HG02981 (cell line): ENCODE data around the gene VIL1.

Source experiments
- ATAC-seq: cut with Tn5 transposase; IDR thresholded peaks from one replicate; pipeline ENCODE4 v1.9.1; 2021; ENCODE audit warnings: mild to moderate bottlenecking, moderate library complexity; ENCODE audit not compliant: unreplicated experiment

Gene VIL1

DNA sequence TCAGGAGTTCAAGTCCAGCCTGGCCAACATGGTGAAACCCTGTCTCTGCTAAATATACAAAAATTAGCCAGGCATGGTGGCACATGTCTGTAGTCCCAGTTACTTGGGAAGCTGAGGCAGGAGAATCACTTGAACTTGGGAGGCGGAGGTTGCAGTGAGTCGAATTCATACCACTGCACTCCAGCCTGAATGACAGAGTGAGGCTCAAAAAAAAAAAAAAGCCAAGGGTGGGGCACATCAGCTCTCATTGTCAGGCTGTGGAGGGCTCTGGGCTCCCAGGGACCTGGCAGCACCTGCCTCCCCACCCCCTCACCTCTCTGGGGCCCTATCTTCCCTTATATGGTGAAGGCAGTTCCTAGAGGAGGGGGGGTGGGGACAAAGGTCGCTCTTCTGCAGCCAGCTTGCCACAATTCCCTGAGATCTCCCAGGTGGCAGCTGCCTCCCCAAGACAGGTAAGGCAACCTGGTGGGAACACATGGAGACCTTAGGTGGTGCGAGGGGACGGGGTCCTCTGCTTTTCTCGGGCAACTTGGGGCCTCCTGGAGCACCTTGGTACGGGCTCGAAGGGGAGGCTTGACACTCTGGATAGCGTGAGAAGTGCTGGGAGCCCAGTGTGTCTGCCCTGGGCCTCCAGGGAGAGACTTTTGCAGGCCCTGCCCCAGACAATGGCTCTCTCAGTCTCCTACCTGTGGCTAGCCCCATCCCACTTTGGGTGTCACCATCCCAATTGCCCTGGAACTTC lies at the start of gene VIL1:
Gene VIL1, plus strand, starts transcription at position 407 of the 742 bp plus-strand sequence. CDS start 4,656 bp downstream, outside the sequence.
- no peak for ATAC-seq

DNA sequence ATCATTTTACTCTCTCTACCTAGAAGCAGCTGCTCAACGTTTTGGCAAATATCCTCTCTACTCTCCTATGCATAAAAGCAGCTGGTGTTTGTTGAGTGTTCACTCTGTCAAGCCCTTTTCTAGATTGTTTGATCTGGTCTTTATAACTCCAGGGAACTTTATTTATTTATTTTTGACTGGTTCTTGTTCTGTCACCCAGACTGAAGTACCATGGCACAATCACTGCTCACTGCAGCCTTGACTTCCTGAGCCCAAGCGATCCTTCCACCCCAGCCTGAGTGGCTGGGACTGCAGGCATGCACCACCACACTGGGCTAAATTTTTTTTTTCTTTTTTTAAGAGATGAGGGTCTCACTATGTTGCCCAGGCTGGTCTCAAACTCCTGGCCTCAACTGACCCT lies 49.6 kb upstream of the VIL1 start:
- ATAC-seq: no peak

DNA sequence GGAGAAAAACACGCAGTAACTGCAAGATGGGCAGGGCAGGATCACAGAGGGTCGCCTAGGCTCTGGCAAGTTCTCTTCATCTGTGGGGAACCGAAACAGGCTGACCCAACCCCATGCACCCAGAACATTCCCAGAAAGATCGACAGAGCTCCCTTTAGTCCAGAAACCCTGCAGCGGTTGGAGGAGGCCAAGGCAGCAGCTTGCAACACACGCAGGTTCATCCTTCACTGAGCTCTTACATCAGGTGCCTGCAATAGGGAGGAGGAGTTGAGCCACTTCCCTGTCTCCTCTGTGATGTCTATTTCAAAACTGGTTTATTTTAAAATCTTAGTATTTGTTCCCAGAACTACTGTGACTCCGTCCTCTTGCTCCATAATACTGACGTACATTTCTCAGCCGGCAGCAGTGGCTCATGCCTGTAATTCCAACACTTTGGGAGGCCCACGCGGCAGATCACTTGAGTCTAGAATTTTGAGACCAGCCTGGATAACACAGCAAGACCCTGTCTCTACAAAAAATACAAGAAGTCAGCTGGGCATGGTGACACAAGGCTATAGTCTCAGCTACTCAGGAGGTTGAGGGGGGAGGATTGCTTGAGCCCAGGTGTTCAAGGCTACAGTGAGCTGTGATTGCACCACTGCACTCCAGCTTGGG lies 48.4 kb upstream of the VIL1 start:
- no peak for ATAC-seq

DNA sequence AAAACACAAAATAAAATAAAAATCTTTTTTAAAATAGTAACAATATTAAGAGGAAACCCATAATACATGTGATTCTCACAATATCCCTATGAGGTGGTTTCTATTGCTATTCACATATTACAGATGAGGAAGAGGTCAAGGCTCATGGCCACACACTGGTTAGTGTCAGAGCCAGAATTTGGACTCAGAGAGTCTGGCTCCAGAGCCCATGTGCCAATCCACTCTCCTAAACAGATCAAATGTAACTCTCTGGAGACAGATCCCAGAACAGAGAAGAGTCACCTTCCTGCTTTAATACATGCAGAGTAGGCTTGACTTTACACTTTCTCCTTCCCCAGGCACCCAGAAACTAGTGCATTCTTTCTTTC lies 47.0 kb upstream of the VIL1 start:
- no peak for ATAC-seq

DNA sequence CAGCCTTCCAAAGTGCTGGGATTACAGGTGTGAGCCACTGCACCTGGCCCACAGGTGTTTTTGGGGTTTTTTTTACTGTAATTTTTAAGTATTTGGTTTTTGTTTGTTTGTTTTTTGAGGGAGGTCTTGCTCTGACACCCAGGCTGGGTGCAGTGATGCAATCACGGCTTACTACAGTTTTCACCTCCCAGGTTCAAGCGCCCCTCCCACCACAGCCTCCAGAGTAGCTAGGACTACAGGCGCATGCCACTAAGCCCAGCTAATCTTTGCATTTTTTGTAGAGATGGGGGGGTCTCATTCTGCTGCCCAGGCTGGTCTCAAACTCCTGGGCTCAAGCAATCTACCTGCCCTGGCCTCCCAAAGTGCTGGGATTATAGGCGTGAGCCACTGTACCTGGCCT lies 44.1 kb upstream of the VIL1 start:
- ATAC-seq: no peak

DNA sequence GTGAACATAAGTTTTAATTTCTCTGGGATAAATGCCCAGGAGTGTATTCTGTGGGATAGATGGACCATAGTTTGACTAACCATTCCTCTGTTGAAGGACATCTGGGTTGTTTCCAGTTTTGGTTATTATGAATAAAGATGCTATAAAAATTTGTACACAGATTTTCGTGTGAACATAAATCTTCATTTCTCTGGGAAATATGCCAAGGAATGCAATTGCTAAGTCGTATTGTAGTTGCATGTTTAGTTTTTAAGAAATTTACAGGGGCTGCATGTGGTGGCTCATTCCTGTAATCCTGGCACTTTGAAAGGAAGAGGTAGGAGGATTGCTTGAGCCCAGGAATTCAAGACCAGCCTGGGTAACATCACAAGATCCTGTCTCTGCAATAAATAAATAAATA lies 43.7 kb upstream of the VIL1 start:
- no peak for ATAC-seq

DNA sequence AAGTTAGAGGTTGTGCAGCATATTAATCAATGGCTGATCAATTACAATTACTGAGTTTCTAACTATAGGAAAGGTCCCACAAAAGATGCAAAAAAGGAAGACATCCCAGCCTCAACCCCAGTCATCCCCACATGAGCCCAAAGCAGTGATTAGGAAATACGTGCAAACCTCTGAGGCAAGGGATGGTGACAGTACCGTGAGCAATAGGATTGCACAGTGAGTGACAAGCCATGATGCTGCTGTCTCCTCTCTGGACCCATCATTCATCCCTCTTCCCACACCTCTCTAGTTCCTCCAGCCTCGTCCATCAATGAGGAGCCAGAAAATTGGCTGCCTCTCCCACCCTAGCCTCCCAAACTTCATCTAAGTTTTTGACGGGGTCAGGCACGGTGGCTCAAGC lies 40.9 kb upstream of the VIL1 start:
- ATAC-seq: no peak

DNA sequence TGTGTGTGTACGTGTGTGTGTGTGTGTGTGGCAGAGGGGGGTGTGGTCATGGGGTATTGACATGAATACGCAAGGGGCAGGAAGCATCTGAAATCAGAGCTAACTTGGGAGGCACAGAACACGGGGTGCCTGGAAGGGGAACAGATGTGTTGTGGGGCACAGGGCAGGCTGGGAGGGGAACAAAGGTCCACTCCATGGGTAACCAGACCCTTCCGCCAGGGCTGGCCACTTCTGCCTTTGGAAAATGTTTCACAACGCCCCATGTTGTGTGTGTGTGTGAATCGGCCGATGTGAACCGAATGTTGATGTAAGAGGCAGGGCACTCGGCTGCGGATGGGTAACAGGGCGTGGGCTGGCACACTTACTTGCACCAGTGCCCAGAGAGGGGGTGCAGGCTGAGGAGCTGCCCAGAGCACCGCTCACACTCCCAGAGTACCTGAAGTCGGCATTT lies 37.0 kb upstream of the VIL1 start, which contains the start of gene SLC11A1:
Gene SLC11A1, plus strand, starts transcription at position 358 of the 451 bp plus-strand sequence. CDS start 96 bp downstream, outside the sequence.
- ATAC-seq: no peak

GRCh38 chr2:218382785-218383184 lies 36.1 kb upstream of the VIL1 start:
- ATAC-seq: no peak

DNA sequence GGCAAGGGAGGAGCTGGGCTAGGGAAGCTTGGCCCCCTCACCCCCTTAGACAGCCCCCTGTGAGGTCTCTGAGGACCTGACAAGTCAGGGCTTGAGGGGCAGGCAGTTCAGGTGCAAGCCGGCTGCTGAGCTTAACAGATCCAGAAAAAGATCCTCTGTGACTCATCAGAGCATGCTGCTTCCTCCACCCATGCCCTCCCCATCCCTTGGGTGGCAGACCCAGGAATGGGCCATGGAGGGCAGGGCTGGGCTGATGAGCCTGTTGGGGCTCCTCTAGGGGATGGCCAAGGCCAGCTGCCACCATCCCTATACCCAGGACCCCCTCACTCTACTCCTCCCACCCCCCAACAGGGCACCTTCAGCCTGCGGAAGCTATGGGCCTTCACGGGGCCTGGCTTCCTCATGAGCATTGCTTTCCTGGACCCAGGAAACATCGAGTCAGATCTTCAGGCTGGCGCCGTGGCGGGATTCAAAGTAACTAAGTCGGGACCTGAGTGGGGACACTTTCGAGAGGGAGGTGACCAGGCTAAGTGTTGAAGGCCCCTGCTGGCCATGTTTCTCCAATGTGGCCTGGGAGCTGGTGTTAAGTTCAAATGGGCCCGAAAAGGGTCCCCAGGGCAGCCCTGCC lies 34.9 kb upstream of the VIL1 start:
- ATAC-seq: no peak

- ATAC-seq: no peak
Measured at GRCh38 chr2:218384975-218385374, 33.9 kb upstream of the VIL1 start.

DNA sequence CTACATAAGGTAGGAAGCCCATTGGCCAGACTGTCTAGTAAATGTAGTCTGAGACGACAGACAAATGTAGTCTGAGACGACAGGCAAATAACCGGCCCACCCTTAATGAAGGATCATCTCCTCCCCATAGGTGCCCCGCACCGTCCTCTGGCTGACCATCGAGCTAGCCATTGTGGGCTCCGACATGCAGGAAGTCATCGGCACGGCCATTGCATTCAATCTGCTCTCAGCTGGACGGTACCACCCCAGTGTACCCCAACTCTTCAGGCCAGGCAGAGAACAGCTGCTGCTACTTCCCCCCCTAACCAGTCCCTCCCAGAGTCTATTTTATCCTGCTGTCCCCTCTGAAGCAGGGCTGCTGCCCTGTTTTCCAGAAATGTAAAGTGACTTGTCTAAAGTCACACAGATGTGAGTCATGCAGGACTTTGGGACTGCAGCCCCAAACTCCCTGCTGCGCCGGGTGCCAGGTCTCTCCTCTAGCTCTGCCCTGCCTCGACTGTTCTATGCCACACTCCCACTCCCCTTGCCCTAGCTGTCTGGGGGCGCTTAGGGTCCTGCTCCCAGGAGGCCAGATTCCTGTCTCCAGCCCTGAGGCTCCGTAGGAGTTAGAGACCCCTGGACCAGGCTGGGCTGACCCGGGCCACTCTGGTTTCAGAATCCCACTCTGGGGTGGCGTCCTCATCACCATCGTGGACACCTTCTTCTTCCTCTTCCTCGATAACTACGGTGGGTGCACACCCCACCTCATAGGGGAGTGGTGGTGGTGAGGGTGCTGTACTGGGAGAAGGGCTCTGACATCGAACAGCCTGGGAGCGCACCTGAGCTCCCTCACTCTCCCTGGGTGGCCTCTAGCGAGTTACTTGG lies 32.2 kb upstream of the VIL1 start:
- ATAC-seq: no peak

GRCh38 chr2:218387369-218388194 lies 31.3 kb upstream of the VIL1 start:
- ATAC-seq: no peak

- ATAC-seq: no peak
Measured at GRCh38 chr2:218389333-218390150, 29.4 kb upstream of the VIL1 start.

DNA sequence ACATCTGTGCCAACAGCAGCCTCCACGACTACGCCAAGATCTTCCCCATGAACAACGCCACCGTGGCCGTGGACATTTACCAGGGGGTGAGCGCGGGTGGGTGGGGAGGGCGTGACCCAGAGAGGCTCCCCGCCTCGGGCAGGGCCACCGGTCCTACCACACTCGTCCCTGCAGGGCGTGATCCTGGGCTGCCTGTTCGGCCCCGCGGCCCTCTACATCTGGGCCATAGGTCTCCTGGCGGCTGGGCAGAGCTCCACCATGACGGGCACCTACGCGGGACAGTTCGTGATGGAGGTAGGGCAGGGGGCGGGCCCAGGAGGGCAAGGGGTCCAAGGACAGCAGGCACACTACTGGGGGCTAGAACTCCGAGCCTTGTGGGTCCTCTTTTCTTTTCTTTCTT lies 27.7 kb upstream of the VIL1 start:
- no peak for ATAC-seq

GRCh38 chr2:218392459-218392858 lies 26.5 kb upstream of the VIL1 start:
- ATAC-seq: no peak

DNA sequence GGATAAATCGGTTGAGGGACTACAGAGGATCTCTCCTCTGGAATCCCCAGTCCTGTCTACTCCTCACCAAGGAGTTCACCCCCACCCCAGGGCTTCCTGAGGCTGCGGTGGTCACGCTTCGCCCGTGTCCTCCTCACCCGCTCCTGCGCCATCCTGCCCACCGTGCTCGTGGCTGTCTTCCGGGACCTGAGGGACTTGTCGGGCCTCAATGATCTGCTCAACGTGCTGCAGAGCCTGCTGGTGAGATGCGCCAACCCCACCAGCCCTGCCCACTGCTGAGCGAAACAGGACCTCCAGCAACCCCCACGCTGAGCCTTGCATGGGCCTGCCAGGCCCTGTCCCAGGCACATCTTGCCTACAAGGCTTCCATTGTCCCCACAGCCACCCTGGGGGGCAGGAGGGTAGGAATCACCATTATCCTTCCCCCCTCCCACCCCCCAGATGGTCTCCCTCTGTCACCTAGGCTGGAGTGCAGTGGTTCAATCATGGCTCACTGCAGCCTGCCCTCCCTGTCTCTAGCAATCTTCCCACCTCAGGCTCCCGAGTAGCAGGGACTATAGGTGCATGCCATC lies 25.9 kb upstream of the VIL1 start:
- no peak for ATAC-seq

DNA sequence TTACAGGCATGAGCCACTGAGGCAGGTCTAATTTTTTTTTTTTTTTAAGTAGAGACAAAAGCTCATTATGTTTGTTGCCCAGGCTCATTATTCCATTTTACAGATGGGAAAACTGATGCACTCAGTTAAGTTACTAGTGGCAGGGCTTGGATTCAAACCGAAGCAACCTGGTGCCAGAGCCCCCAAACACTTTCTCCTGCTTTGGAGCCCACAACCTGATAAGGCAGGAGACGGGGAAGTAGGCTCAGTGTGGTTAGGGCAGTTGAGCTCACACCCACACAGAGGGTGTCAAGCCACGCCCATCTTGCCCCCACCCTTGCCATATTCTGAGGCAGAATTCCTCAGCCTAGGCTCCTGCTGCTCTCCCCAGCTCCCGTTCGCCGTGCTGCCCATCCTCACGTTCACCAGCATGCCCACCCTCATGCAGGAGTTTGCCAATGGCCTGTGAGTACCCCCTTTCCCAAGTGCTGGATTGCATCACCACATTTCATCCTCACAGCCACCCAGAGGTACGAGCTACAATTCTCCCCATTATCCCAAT lies 25.1 kb upstream of the VIL1 start:
- no peak for ATAC-seq
